ENCODE measurements around the gene PDE8A. TPM values are rescaled to one million over a fixed set of nuclear protein-coding genes. Genes with fewer than 3 reads are reported as not detected.
A peak's percentile ranks its signal among the peaks of the same experiment; 100 is the strongest.

Gene PDE8A
- total and polyA plus RNA-seq, 2 of the 13 experiments (the other 11 are each of a cell fraction or from before 2014, with no cell fraction given): 26.3 to 48.5 TPM

DNA sequence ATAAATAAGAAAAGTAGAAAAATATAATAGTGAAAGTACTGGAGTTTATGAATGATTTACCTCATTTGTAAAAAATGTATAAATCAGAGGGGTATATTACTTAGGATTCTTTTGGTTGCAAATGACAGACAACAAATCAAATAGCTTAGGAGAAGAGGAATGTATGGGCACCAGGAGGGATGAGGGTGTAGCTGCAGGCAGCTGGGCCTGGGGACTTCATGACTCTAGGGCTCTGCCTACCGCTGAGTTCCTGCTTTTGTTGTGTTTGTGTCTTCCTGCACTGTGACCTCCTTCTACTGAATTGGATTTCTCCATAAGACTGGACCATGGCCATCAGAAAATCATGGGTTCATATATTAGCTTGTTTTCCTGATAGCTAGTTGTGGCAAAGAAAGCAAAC is 27.9 kb upstream of the PDE8A start:
- H3K4me2 ChIP-seq (ENCODE audit: low read depth, low read length): peak overlapping the region; percentile 95
- ATAC-seq (peak; percentile 19; the same call in 1 of the 3 replicates), FAIRE-seq (no peak), DNase-seq (ENCODE audit: low spot score) (no peak)
- CTCF ChIA-PET (ENCODE audit: low intra/inter-chr PET ratio, low total read pairs): no interaction called here
- H3K9ac ChIP-seq (ENCODE audit: insufficient read depth, low read depth, low read length): no peak overlapping the region
- peaks cover 0 to 5% of the 10 kb centered on the region in 2 experiments; a peak in 1 of 5 replicates for H3K27me3 ChIP-seq (ENCODE audit: control insufficient read depth in 1 of 2, insufficient read depth in 2 of 2, low read length in 2 of 2)
- POLR2A ChIA-PET: no interaction called here
- H3K27ac ChIP-seq (ENCODE audit: extremely low read length, insufficient read depth, low read length): no peak overlapping the region
- 0% methylated on average over 1 of the region's 1 CpG for WGBS (ENCODE audit: low lambda C conversion rate)
- TF ChIP-seq, protein P1, sequence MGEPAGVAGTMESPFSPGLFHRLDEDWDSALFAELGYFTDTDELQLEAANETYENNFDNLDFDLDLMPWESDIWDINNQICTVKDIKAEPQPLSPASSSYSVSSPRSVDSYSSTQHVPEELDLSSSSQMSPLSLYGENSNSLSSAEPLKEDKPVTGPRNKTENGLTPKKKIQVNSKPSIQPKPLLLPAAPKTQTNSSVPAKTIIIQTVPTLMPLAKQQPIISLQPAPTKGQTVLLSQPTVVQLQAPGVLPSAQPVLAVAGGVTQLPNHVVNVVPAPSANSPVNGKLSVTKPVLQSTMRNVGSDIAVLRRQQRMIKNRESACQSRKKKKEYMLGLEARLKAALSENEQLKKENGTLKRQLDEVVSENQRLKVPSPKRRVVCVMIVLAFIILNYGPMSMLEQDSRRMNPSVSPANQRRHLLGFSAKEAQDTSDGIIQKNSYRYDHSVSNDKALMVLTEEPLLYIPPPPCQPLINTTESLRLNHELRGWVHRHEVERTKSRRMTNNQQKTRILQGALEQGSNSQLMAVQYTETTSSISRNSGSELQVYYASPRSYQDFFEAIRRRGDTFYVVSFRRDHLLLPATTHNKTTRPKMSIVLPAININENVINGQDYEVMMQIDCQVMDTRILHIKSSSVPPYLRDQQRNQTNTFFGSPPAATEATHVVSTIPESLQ (CRISPR knock-in tag; conservative IDR thresholded peaks at IDR 0.05): no peak
- no peak for TF ChIP-seq ZNF670 (CRISPR knock-in tag; IDR thresholded peaks at IDR 0.05; ENCODE audit: borderline replicate concordance)
- no peak for TF ChIP-seq HHEX (CRISPR knock-in tag; IDR thresholded peaks at IDR 0.05)
- no peaks in the 10 kb centered on the region for H3K79me2 ChIP-seq (ENCODE audit: insufficient read depth, low read length)
- intact Hi-C loops (cut with micrococcal nuclease; ENCODE audit: unreplicated experiment): loop anchor here (2.0 kb wide), 1 partner anchor 17 kb away; no protein-coding TSS in a partner anchor
- no peak overlapping the region; a peak in 1 of 6 replicates for H3K4me3 ChIP-seq (replicated peaks in 1 of 3; ENCODE audit: insufficient read depth in 1 of 3, low read depth in 2 of 3, low read length in 3 of 3)
- BruUV-seq (replicated peaks): no TSS peak
- H4K20me1 ChIP-seq (ENCODE audit: insufficient read depth, low read length): no peaks in the 10 kb centered on the region
- no peaks in the 10 kb centered on the region for H3K9me3 ChIP-seq (ENCODE audit: low read length)
- no peaks in the 10 kb centered on the region for H3K36me3 ChIP-seq (replicated peaks in 1 of 2; ENCODE audit: control insufficient read depth in 1 of 2, insufficient read depth in 2 of 2, low read length in 2 of 2)
- peaks cover 44% of the 10 kb centered on the region for H3K4me1 ChIP-seq (ENCODE audit: insufficient read depth, low read length)
- H2AFZ ChIP-seq (ENCODE audit: low read length): no peak overlapping the region
- in situ Hi-C loops (cut with HindIII; ENCODE audit: extremely low pct_ligation_motif_present, low pct_unique_long_range_greater_than_20kb): loop anchor here (5.0 to 25.0 kb wide), 2 partner anchors 89 to 184 kb away; no protein-coding TSS in a partner anchor

DNA sequence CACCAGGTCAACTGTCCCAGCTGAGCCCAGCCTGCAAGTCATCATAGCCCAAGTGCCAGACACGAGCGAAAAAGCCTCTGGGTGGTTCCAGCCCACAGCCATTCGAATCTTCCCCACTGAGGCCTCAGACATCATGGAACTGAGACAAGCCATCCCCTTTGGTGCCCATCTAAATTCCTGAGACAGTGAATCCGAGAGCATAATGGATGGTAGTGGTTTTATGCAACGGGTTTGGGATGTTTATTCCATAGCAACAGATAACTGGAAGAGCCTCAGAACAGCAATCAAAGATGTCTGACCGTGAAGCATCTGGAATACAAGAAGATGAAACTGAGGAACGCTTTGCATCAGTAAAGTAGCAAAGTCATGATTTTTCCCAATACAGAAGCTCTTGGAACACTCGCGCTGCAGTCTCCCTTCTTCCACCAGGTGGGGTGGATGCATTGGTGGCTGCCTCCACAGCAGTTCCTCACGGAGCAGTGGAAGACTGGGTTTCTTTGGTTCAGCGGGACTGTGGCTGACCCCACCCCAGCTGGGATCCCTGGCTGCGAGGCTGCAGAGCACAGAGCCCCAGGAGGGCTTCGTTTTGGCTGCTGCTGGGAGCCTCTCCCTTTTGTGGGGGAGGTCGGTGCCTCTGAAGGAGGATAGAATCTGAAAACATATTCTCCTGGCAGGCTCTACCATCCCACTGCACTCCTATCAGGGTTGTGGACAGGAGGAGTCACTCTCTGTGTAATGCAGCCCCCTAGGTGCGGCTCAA is 26.4 kb upstream of the PDE8A start:
- H3K27ac ChIP-seq (ENCODE audit: extremely low read length, insufficient read depth, low read length): no peak overlapping the region
- H2AFZ ChIP-seq (ENCODE audit: low read length): peak overlapping the region; percentile 64
- peak overlapping the region; percentile 95 for H3K4me2 ChIP-seq (ENCODE audit: low read depth, low read length)
- WGBS (ENCODE audit: low lambda C conversion rate): 10% methylated on average over 12 of the region's 15 CpGs
- H3K4me3 ChIP-seq (replicated peaks in 1 of 3; ENCODE audit: insufficient read depth in 1 of 3, low read depth in 2 of 3, low read length in 3 of 3): peak overlapping the region; percentile 38 to 66 (median 46)
- H3K9me3 ChIP-seq (ENCODE audit: low read length): no peaks in the 10 kb centered on the region
- DNase-seq (ENCODE audit: low spot score) (peak; percentile 71), ATAC-seq (peak; percentile 97), FAIRE-seq (peak; percentile 75)
- no peaks in the 10 kb centered on the region for H3K36me3 ChIP-seq (replicated peaks in 1 of 2; ENCODE audit: control insufficient read depth in 1 of 2, insufficient read depth in 2 of 2, low read length in 2 of 2)
- ChIA-PET POLR2A (no interaction called here), CTCF (ENCODE audit: low intra/inter-chr PET ratio, low total read pairs) (interaction anchor here (1.0 to 1.8 kb wide), 3 partner anchors 88 to 213 kb away, joined by 4 to 21 read pairs (median 4); no protein-coding TSS in a partner anchor)
- no peaks in the 10 kb centered on the region for H3K79me2 ChIP-seq (ENCODE audit: insufficient read depth, low read length)
- intact Hi-C loops (cut with micrococcal nuclease; ENCODE audit: unreplicated experiment): loop anchor here (1.0 to 2.0 kb wide), 3 partner anchors 16 to 213 kb away; no protein-coding TSS in a partner anchor
- H3K9ac ChIP-seq (ENCODE audit: insufficient read depth, low read depth, low read length): no peak overlapping the region
- H4K20me1 ChIP-seq (ENCODE audit: insufficient read depth, low read length): no peaks in the 10 kb centered on the region
- in situ Hi-C loops (cut with HindIII; ENCODE audit: extremely low pct_ligation_motif_present, low pct_unique_long_range_greater_than_20kb): loop anchor here (25.0 kb wide), 1 partner anchor 182 kb away; no protein-coding TSS in a partner anchor
- BruUV-seq (replicated peaks): no TSS peak
- peaks cover 49% of the 10 kb centered on the region for H3K4me1 ChIP-seq (ENCODE audit: insufficient read depth, low read length)
- H3K27me3 ChIP-seq (ENCODE audit: control insufficient read depth in 1 of 2, insufficient read depth in 2 of 2, low read length in 2 of 2): peaks cover 0 to 5% of the 10 kb centered on the region in 2 experiments; a peak in 1 of 5 replicates
- TF ChIP-seq RXRA (CRISPR knock-in tag; IDR thresholded peaks at IDR 0.05) (no peak), SOX6 (IDR thresholded peaks at IDR 0.05) (no peak), SOX6 (CRISPR knock-in tag; IDR thresholded peaks at IDR 0.05) (peak; percentile 35; the same call in 1 of the 2 replicates)
- TF ChIP-seq, protein P2, sequence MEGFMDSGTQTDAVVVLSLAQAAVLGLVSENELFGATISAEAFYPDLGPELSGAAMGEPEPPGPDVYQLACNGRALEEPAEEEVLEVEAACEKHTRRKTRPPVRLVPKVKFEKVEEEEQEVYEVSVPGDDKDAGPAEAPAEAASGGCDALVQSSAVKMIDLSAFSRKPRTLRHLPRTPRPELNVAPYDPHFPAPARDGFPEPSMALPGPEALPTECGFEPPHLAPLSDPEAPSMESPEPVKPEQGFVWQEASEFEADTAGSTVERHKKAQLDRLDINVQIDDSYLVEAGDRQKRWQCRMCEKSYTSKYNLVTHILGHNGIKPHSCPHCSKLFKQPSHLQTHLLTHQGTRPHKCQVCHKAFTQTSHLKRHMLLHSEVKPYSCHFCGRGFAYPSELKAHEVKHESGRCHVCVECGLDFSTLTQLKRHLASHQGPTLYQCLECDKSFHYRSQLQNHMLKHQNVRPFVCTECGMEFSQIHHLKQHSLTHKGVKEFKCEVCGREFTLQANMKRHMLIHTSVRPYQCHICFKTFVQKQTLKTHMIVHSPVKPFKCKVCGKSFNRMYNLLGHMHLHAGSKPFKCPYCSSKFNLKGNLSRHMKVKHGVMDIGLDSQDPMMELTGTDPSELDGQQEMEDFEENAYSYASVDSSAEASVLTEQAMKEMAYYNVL (CRISPR knock-in tag; IDR thresholded peaks at IDR 0.05; ENCODE audit: borderline replicate concordance): 0 out of 2 replicates have a peak, but pooled peaks have one; percentile 40
- TF ChIP-seq, protein P3, sequence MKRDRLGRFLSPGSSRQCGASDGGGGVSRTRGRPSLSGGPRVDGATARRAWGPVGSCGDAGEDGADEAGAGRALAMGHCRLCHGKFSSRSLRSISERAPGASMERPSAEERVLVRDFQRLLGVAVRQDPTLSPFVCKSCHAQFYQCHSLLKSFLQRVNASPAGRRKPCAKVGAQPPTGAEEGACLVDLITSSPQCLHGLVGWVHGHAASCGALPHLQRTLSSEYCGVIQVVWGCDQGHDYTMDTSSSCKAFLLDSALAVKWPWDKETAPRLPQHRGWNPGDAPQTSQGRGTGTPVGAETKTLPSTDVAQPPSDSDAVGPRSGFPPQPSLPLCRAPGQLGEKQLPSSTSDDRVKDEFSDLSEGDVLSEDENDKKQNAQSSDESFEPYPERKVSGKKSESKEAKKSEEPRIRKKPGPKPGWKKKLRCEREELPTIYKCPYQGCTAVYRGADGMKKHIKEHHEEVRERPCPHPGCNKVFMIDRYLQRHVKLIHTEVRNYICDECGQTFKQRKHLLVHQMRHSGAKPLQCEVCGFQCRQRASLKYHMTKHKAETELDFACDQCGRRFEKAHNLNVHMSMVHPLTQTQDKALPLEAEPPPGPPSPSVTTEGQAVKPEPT (CRISPR knock-in tag; IDR thresholded peaks at IDR 0.05; ENCODE audit: low read depth): no peak
